Measurements from ENCODE around the gene PGAP1. TPM values are rescaled to one million over a fixed set of nuclear protein-coding genes. Genes with fewer than 3 reads are reported as not detected.

Gene PGAP1
- total and polyA plus RNA-seq, 2 experiments from 2014 or later = 2.4 to 6.3 TPM

DNA sequence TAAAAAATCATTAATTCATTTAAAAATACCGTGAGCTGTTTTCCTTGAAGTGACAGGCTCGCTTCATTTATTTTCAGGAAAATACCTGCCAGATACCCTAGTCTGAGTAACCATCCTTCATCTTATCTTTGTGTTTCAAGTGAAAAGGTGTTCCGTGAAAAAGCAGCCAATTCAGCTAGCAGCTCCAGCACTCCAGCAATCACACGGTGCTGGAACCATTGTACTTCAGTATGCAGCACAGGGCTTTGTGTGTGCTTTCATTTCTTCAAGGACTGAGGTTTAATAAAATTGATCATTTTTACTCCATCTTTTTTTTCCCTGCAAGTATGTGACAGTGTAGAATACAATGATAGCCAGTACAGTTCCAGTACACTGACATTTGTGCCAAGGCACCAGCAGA, 39.1 kb upstream of the PGAP1 start:
- peaks cover 13% of the 10 kb centered on the region for H3K4me1 ChIP-seq (ENCODE audit: insufficient read depth)
- no peak overlapping the region for H3K4me2 ChIP-seq (ENCODE audit: unreplicated experiment)
- H4K20me1 ChIP-seq (ENCODE audit: insufficient read depth) = no peaks in the 10 kb centered on the region
- in situ Hi-C loops (cut with MboI) = no loop called here
- DNase-seq = no peak
- H3K36me3 ChIP-seq (ENCODE audit: low read depth) = no peaks in the 10 kb centered on the region
- H3K9me2 ChIP-seq (ENCODE audit: insufficient read depth) = no peaks in the 10 kb centered on the region
- WGBS, 2 experiments (ENCODE audit: low coverage in 1 of 2, low lambda C conversion rate in 2 of 2, missing lambda C conversion rate in 2 of 2) = 77 to 80% methylated on average over 4 of the region's 4 CpGs
- H3K27me3 ChIP-seq (replicated peaks; ENCODE audit: insufficient read depth) = no peaks in the 10 kb centered on the region
- no peaks in the 10 kb centered on the region for H3K79me2 ChIP-seq (ENCODE audit: insufficient read depth)
- peak overlapping the region; percentile 98; the same call in 1 of the 2 replicates for H2AFZ ChIP-seq
- H3F3A ChIP-seq (ENCODE audit: insufficient read depth) = peaks cover 4% of the 10 kb centered on the region; the same call in 1 of the 2 replicates
- no peak for TF ChIP-seq EZH2 (IDR thresholded peaks at IDR 0.05; ENCODE audit: insufficient read depth, poor library complexity, severe bottlenecking)
- no peak for TF ChIP-seq EZH2phosphoT487 (IDR thresholded peaks at IDR 0.05; ENCODE audit: insufficient read depth, low read depth)
- no peak overlapping the region for H3K9ac ChIP-seq
- no peaks in the 10 kb centered on the region for H3K9me3 ChIP-seq (ENCODE audit: low read depth)
- no peak overlapping the region for H3K4me3 ChIP-seq
- no peak overlapping the region for H3K27ac ChIP-seq

DNA sequence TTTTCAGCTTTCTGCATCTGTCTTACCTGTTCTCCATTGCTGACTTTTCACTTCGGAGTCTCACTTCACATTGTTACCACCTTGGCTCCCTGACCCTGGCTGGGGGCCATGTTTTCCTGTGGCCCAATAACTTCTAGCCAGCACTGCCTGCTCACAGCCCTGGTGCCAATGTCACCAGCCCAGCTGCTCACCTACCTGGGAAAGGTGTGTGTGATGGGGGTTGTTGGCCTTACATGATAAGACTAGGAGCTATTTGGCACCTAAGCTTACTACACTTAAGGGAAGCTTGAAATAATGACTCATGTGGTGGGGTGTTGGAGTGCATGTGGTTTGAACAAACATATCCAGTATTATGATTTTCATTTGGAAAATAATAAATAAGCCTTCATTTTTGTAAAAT, 37.5 kb upstream of the PGAP1 start:
- Histone ChIP-seq H3K9ac (no peak overlapping the region), H3K27me3 (replicated peaks; ENCODE audit: insufficient read depth) (no peaks in the 10 kb centered on the region), H3F3A (ENCODE audit: insufficient read depth) (no peaks in the 10 kb centered on the region), H3K4me2 (ENCODE audit: unreplicated experiment) (no peak overlapping the region), H2AFZ (no peak overlapping the region), H3K79me2 (ENCODE audit: insufficient read depth) (no peaks in the 10 kb centered on the region), H3K36me3 (ENCODE audit: low read depth) (no peaks in the 10 kb centered on the region), H4K20me1 (ENCODE audit: insufficient read depth) (no peaks in the 10 kb centered on the region), H3K9me3 (ENCODE audit: low read depth) (no peaks in the 10 kb centered on the region), H3K4me1 (ENCODE audit: insufficient read depth) (peaks cover 8% of the 10 kb centered on the region), H3K4me3 (no peak overlapping the region), H3K9me2 (ENCODE audit: insufficient read depth) (no peaks in the 10 kb centered on the region), H3K27ac (no peak overlapping the region)
- in situ Hi-C loops (cut with MboI) = no loop called here
- TF ChIP-seq EZH2phosphoT487 (IDR thresholded peaks at IDR 0.05; ENCODE audit: insufficient read depth, low read depth) (no peak), EZH2 (IDR thresholded peaks at IDR 0.05; ENCODE audit: insufficient read depth, poor library complexity, severe bottlenecking) (no peak)
- DNase-seq = no peak
- WGBS, 2 experiments (ENCODE audit: low coverage in 1 of 2, low lambda C conversion rate in 2 of 2, missing lambda C conversion rate in 2 of 2) = 92 to 100% methylated on average over 1 of the region's 1 CpG

DNA sequence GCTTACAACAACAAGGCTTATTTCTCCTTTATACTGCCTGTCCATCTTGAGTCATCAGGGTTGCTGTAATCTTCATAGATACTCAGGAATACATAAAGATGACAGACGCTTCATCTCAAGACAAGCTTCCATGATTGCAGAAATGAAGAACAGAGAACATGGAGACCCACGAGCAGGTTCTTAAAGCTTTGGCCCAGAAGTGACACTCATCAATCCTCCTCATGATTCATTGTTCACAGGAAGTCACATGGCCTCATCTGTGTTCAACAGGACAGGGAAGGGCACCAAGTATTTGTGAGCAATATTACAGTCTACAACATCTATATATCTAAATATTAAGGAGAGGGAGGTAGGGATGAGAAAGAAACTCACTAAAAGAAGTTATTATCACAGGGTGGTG, 36.5 kb upstream of the PGAP1 start:
- in situ Hi-C loops (cut with MboI) = no loop called here
- H4K20me1 ChIP-seq (ENCODE audit: insufficient read depth) = no peaks in the 10 kb centered on the region
- no peaks in the 10 kb centered on the region for H3K9me3 ChIP-seq (ENCODE audit: low read depth)

DNA sequence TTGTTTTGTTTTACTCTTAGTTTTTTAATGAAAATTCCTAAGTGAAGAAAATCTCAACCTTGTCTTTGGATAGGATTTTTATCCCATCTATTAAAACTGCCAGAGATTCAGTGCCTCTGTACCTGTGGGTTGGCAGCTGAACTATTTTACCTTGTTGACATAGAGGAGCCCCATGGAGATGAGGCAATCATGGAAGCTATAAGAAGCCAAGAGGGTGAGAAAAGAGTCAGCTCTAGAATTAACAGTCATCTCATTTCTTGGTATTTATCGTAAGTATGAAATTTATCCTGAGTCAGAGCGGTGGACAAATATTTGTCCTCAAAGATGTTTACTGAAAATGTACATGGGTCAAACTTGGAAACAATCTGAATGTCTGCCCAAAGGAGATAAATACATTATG, 35.8 kb upstream of the PGAP1 start:
- no peak overlapping the region for H3K4me3 ChIP-seq
- no peak for DNase-seq
- TF ChIP-seq EZH2 (IDR thresholded peaks at IDR 0.05; ENCODE audit: insufficient read depth, poor library complexity, severe bottlenecking) = no peak
- no peak for TF ChIP-seq EZH2phosphoT487 (IDR thresholded peaks at IDR 0.05; ENCODE audit: insufficient read depth, low read depth)
- no peaks in the 10 kb centered on the region for H3K27me3 ChIP-seq (replicated peaks; ENCODE audit: insufficient read depth)
- no peak overlapping the region for H3K9ac ChIP-seq
- no peaks in the 10 kb centered on the region for H4K20me1 ChIP-seq (ENCODE audit: insufficient read depth)
- H3K4me1 ChIP-seq (ENCODE audit: insufficient read depth) = peaks cover 8% of the 10 kb centered on the region
- H3K36me3 ChIP-seq (ENCODE audit: low read depth) = no peaks in the 10 kb centered on the region
- H3K27ac ChIP-seq = no peak overlapping the region
- no peaks in the 10 kb centered on the region for H3K79me2 ChIP-seq (ENCODE audit: insufficient read depth)
- no peaks in the 10 kb centered on the region for H3K9me2 ChIP-seq (ENCODE audit: insufficient read depth)
- H2AFZ ChIP-seq = no peak overlapping the region
- 93 to 99% methylated on average over 2 of the region's 2 CpGs for WGBS, 2 experiments (ENCODE audit: low coverage in 1 of 2, low lambda C conversion rate in 2 of 2, missing lambda C conversion rate in 2 of 2)
- H3F3A ChIP-seq (ENCODE audit: insufficient read depth) = no peaks in the 10 kb centered on the region
- no peak overlapping the region for H3K4me2 ChIP-seq (ENCODE audit: unreplicated experiment)
- no peaks in the 10 kb centered on the region for H3K9me3 ChIP-seq (ENCODE audit: low read depth)
- in situ Hi-C loops (cut with MboI) = no loop called here

More for the DNA sequence above, 36.5 kb upstream of the PGAP1 start:
- Histone ChIP-seq H2AFZ (no peak overlapping the region), H3K4me2 (ENCODE audit: unreplicated experiment) (no peak overlapping the region), H3K9ac (no peak overlapping the region), H3K4me3 (no peak overlapping the region), H3K9me2 (ENCODE audit: insufficient read depth) (no peaks in the 10 kb centered on the region), H3F3A (ENCODE audit: insufficient read depth) (no peaks in the 10 kb centered on the region), H3K27me3 (replicated peaks; ENCODE audit: insufficient read depth) (no peaks in the 10 kb centered on the region), H3K79me2 (ENCODE audit: insufficient read depth) (no peaks in the 10 kb centered on the region), H3K4me1 (ENCODE audit: insufficient read depth) (peaks cover 8% of the 10 kb centered on the region), H3K36me3 (ENCODE audit: low read depth) (no peaks in the 10 kb centered on the region), H3K27ac (no peak overlapping the region)
- no peak for TF ChIP-seq EZH2phosphoT487 (IDR thresholded peaks at IDR 0.05; ENCODE audit: insufficient read depth, low read depth)
- TF ChIP-seq EZH2 (IDR thresholded peaks at IDR 0.05; ENCODE audit: insufficient read depth, poor library complexity, severe bottlenecking) = no peak
- 25 to 38% methylated on average over 2 of the region's 2 CpGs for WGBS, 2 experiments (ENCODE audit: low coverage in 1 of 2, low lambda C conversion rate in 2 of 2, missing lambda C conversion rate in 2 of 2)
- no peak for DNase-seq

DNA sequence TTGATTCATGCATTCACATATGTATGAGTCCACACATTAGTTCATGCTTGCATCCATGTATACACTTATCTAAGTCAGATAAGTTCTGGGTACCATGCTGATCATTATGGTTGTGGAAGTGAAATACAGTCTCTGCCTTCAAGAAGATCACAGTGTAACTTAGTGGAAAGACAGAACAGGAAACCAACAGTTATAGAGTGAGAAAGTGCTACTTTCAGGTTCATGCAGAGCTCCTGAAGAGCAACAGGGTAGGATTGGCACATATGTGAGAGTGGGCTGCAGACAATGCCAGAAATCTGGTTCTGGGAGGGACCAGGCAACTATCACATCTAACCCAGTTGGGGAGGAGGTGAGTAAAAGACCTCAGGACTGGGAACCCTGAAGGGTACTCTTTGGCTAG, 35.4 kb upstream of the PGAP1 start:
- no peak overlapping the region for H3K27ac ChIP-seq
- H3F3A ChIP-seq (ENCODE audit: insufficient read depth) = no peaks in the 10 kb centered on the region
- in situ Hi-C loops (cut with MboI) = no loop called here
- no peak overlapping the region for H3K9ac ChIP-seq
- no peaks in the 10 kb centered on the region for H3K9me3 ChIP-seq (ENCODE audit: low read depth)
- no peaks in the 10 kb centered on the region for H3K27me3 ChIP-seq (replicated peaks; ENCODE audit: insufficient read depth)
- DNase-seq = no peak
- no peaks in the 10 kb centered on the region for H4K20me1 ChIP-seq (ENCODE audit: insufficient read depth)
- H3K9me2 ChIP-seq (ENCODE audit: insufficient read depth) = no peaks in the 10 kb centered on the region
- no peaks in the 10 kb centered on the region for H3K79me2 ChIP-seq (ENCODE audit: insufficient read depth)
- H3K4me2 ChIP-seq (ENCODE audit: unreplicated experiment) = no peak overlapping the region
- H3K4me3 ChIP-seq = no peak overlapping the region
- H2AFZ ChIP-seq = no peak overlapping the region
- no peaks in the 10 kb centered on the region for H3K36me3 ChIP-seq (ENCODE audit: low read depth)
- peaks cover 8% of the 10 kb centered on the region for H3K4me1 ChIP-seq (ENCODE audit: insufficient read depth)
- TF ChIP-seq EZH2phosphoT487 (IDR thresholded peaks at IDR 0.05; ENCODE audit: insufficient read depth, low read depth) (no peak), EZH2 (IDR thresholded peaks at IDR 0.05; ENCODE audit: insufficient read depth, poor library complexity, severe bottlenecking) (no peak)
